Fibroblast of lung (primary cell): ENCODE data around the gene SPON2. TPM values are rescaled to one million over a fixed set of nuclear protein-coding genes. Genes with fewer than 3 reads are reported as not detected.

Source experiments
- DNase-seq, 2 donors: peaks; one replicate each; pipeline versions ENCODE4 v3.0.0 to v3.0.0-alpha.2; 2010; ENCODE audit warnings: low read depth in 2 of 2
- H2AFZ ChIP-seq: 2 replicates; pipeline ENCODE4 v1.5.1; 2012; ENCODE audit warnings: low read length, control low read depth, inconsistent platforms
- H3K27ac ChIP-seq: 2 replicates; pipeline ENCODE4 v1.5.1; 2011; ENCODE audit warnings: low read length, control low read depth; ENCODE audit not compliant: insufficient read depth
- H3K27me3 ChIP-seq: 2 replicates; pipeline ENCODE4 v1.5.1; 2011; ENCODE audit warnings: mild to moderate bottlenecking, low read length; ENCODE audit not compliant: control insufficient read depth, insufficient read depth
- H3K36me3 ChIP-seq: 2 replicates; pipeline ENCODE4 v1.5.1; 2011; ENCODE audit warnings: low read length; ENCODE audit not compliant: control insufficient read depth, insufficient read depth
- H3K4me1 ChIP-seq: 2 replicates; pipeline ENCODE4 v1.5.1; 2011; ENCODE audit warnings: low read length; ENCODE audit not compliant: control insufficient read depth, insufficient read depth; ENCODE audit errors: extremely low read depth
- H3K4me2 ChIP-seq: 2 replicates; pipeline ENCODE4 v1.5.1; 2011; ENCODE audit warnings: low read length, control low read depth; ENCODE audit not compliant: insufficient read depth; ENCODE audit errors: extremely low read depth
- H3K4me3 ChIP-seq, 4 experiments: fragments of 200-600 bp in 1 of 4; sonication (generic) in 1 of 4; replicated peaks in 1 of 4; 2 replicates each; pipeline ENCODE4 v1.5.1; 2011 to 2016; ENCODE audit warnings: low read length in 4 of 4, low read depth in 3 of 4, mild to moderate bottlenecking in 3 of 4, control low read depth in 2 of 4, inconsistent platforms in 1 of 4, mixed read lengths in 1 of 4; ENCODE audit not compliant: insufficient read depth in 1 of 4; ENCODE audit errors: control extremely low read depth in 1 of 4
- H3K79me2 ChIP-seq: 2 replicates; pipeline ENCODE4 v1.5.1; 2012; ENCODE audit warnings: mild to moderate bottlenecking, low read length, inconsistent platforms; ENCODE audit not compliant: control insufficient read depth, insufficient read depth
- H3K9ac ChIP-seq: 2 replicates; pipeline ENCODE4 v1.5.1; 2011; ENCODE audit warnings: mild to moderate bottlenecking, low read length, control low read depth; ENCODE audit not compliant: insufficient read depth
- H3K9me3 ChIP-seq: 2 replicates; pipeline ENCODE4 v1.5.1; 2012; ENCODE audit warnings: low read depth, low read length; ENCODE audit not compliant: control insufficient read depth, insufficient read depth
- H4K20me1 ChIP-seq: 2 replicates; pipeline ENCODE4 v1.5.1; 2011; ENCODE audit warnings: low read length; ENCODE audit not compliant: control insufficient read depth, insufficient read depth; ENCODE audit errors: extremely low read depth
- CTCF ChIP-seq, 2 donors: IDR thresholded peaks in 1 of 2; conservative IDR thresholded peaks in 1 of 2; 1 replicate in 1 of 2; 2 replicates in 1 of 2; pipeline ENCODE4 v1.5.1; 2011 to 2012; ENCODE audit warnings: low read length in 2 of 2, control low read depth in 1 of 2, inconsistent platforms in 1 of 2, low read depth in 1 of 2, mild to moderate bottlenecking in 1 of 2
- EZH2 ChIP-seq: IDR thresholded peaks from 2 replicates; pipeline ENCODE4 v1.5.1; 2012; ENCODE audit warnings: low read length, control low read depth, mild to moderate bottlenecking; ENCODE audit errors: missing control alignments
- polyA plus RNA-seq, 2 donors: library from polyadenylated mRNA; depleted of rRNA in 1 of 2; stranded (reverse) in 1 of 2; unstranded in 1 of 2; fragments of >200 nt; gene quantifications; 2 replicates each; pipeline ENCODE4 v1.2.1, GENCODE V29; 2011 to 2012; ENCODE audit warnings: missing spikeins in 1 of 2
- total RNA-seq: library from RNA; depleted of rRNA; stranded (reverse); fragments of >200 nt; gene quantifications from 2 replicates; pipeline ENCODE4 v1.2.1, GENCODE V29; 2014

SPON2 gene
- total and polyA plus RNA-seq, 2 donors (not counting 1 experiment from before 2014, with no cell fraction given) = 179 to 367 TPM

- DNase-seq = no peak
- Histone ChIP-seq H3K4me2 (no peak overlapping the region), H3K27ac (no peak overlapping the region), H3K9me3 (no peaks in the 10 kb centered on the region), H3K4me1 (peaks cover 6% of the 10 kb centered on the region), H3K79me2 (peaks cover 6% of the 10 kb centered on the region), H3K27me3 (no peaks in the 10 kb centered on the region), H2AFZ (no peak overlapping the region), H3K9ac (no peak overlapping the region), H3K36me3 (no peaks in the 10 kb centered on the region), H4K20me1 (no peaks in the 10 kb centered on the region), H3K4me3 (no peak overlapping the region)
- TF ChIP-seq CTCF (conservative IDR thresholded peaks at IDR 0.05 in 1 of 2, IDR thresholded peaks at IDR 0.05 in 1 of 2; ENCODE audit: low read depth in 1 of 2, low read length in 2 of 2) (no peak), EZH2 (no peak)
Measured at GRCh38 chr4:1176398-1177273, 4.3 kb upstream of the SPON2 start.

- H3K27ac ChIP-seq = no peak overlapping the region
- H3K4me1 ChIP-seq = peaks cover 7% of the 10 kb centered on the region
- peaks cover 14% of the 10 kb centered on the region for H3K79me2 ChIP-seq
- peaks cover 3% of the 10 kb centered on the region for H3K36me3 ChIP-seq
- H2AFZ ChIP-seq = no peak overlapping the region
- TF ChIP-seq EZH2 (no peak), CTCF (conservative IDR thresholded peaks at IDR 0.05 in 1 of 2, IDR thresholded peaks at IDR 0.05 in 1 of 2; ENCODE audit: low read depth in 1 of 2, low read length in 2 of 2) (no peak)
- no peak overlapping the region for H3K4me3 ChIP-seq
- H3K9me3 ChIP-seq = no peaks in the 10 kb centered on the region
- no peaks in the 10 kb centered on the region for H4K20me1 ChIP-seq
- H3K27me3 ChIP-seq = no peaks in the 10 kb centered on the region
- no peak for DNase-seq
- H3K9ac ChIP-seq = no peak overlapping the region
- H3K4me2 ChIP-seq = no peak overlapping the region
Measured at GRCh38 chr4:1175635-1176229, 3.3 kb upstream of the SPON2 start.

- TF ChIP-seq CTCF (conservative IDR thresholded peaks at IDR 0.05 in 1 of 2, IDR thresholded peaks at IDR 0.05 in 1 of 2; ENCODE audit: low read depth in 1 of 2, low read length in 2 of 2) = no peak
- no peak for TF ChIP-seq EZH2
- Histone ChIP-seq H2AFZ (no peak overlapping the region), H3K4me3 (no peak overlapping the region), H3K27ac (no peak overlapping the region), H3K4me2 (no peak overlapping the region), H3K9ac (no peak overlapping the region), H3K27me3 (no peaks in the 10 kb centered on the region), H4K20me1 (no peaks in the 10 kb centered on the region), H3K79me2 (peaks cover 19% of the 10 kb centered on the region), H3K4me1 (peaks cover 10% of the 10 kb centered on the region), H3K36me3 (peaks cover 9% of the 10 kb centered on the region), H3K9me3 (no peaks in the 10 kb centered on the region)
- DNase-seq = no peak
Measured at GRCh38 chr4:1174941-1175634, 2.7 kb upstream of the SPON2 start.
